GM23338 (cell line): ENCODE data around the gene DCST1. TPM values are rescaled to one million over a fixed set of nuclear protein-coding genes. Genes with fewer than 3 reads are reported as not detected.

Experiments used
- ATAC-seq: fragments of 200-7000 bp; cut with Tn5 transposase; 3 replicates; pipeline ENCODE4 v1.9.1; 2020
- DNase-seq: peaks from one replicate; pipeline ENCODE4 v3.0.0-alpha.2; 2015; ENCODE audit warnings: low spot score
- H2AFZ ChIP-seq: fragments of 200-600 bp; sonication (generic); 2 replicates; pipeline ENCODE4 v1.8.0; 2016; ENCODE audit warnings: antibody characterized with exemption, mild to moderate bottlenecking, moderate library complexity
- H3F3A ChIP-seq: fragments of 200-600 bp; sonication (generic); replicated peaks from 2 replicates; pipeline ENCODE4 v1.8.0; 2017; ENCODE audit warnings: antibody characterized with exemption, mixed run types, low read depth
- H3K27ac ChIP-seq: fragments of 200-600 bp; sonication (generic); 2 replicates; pipeline ENCODE4 v1.6.1; 2016; ENCODE audit warnings: low read depth
- H3K27me3 ChIP-seq: fragments of 200-600 bp; sonication (generic); 2 replicates; pipeline ENCODE4 v1.8.0; 2016; ENCODE audit warnings: mild to moderate bottlenecking, mixed run types, moderate library complexity; ENCODE audit not compliant: insufficient read depth
- H3K36me3 ChIP-seq: fragments of 200-600 bp; sonication (generic); 2 replicates; pipeline ENCODE4 v1.8.0; 2016; ENCODE audit warnings: mild to moderate bottlenecking; ENCODE audit not compliant: insufficient read depth
- H3K4me1 ChIP-seq: fragments of 200-600 bp; sonication (generic); 2 replicates; pipeline ENCODE4 v1.8.0; 2016; ENCODE audit warnings: mild to moderate bottlenecking, moderate library complexity; ENCODE audit not compliant: insufficient read depth
- H3K4me2 ChIP-seq: fragments of 200-600 bp; sonication (generic); 2 replicates; pipeline ENCODE4 v1.7.1; 2017; ENCODE audit warnings: mixed run types
- H3K4me3 ChIP-seq: fragments of 200-600 bp; sonication (generic); 2 replicates; pipeline ENCODE4 v1.6.1; 2016; ENCODE audit warnings: mixed run types
- H3K79me2 ChIP-seq: fragments of 200-600 bp; sonication (generic); replicated peaks from 2 replicates; pipeline ENCODE4 v1.8.0; 2017; ENCODE audit warnings: mild to moderate bottlenecking; ENCODE audit not compliant: insufficient read depth
- H3K9me2 ChIP-seq: fragments of 200-600 bp; sonication (generic); 2 replicates; pipeline ENCODE4 v1.8.0; 2017; ENCODE audit not compliant: insufficient read depth
- H4K20me1 ChIP-seq: fragments of 200-600 bp; sonication (generic); replicated peaks from 2 replicates; pipeline ENCODE4 v1.8.0; 2017; ENCODE audit warnings: mild to moderate bottlenecking; ENCODE audit not compliant: insufficient read depth
- H3K27ac Mint-ChIP-seq: 2 replicates; pipeline ENCODE4 v1.8.0; 2020; ENCODE audit warnings: inconsistent platforms, mild to moderate bottlenecking, moderate library complexity, mixed read lengths
- H3K27me3 Mint-ChIP-seq: 3 replicates; pipeline ENCODE4 v1.8.0; 2022; ENCODE audit warnings: low read depth, mild to moderate bottlenecking, moderate library complexity, mixed read lengths, inconsistent platforms; ENCODE audit not compliant: insufficient read depth, poor library complexity
- H3K36me3 Mint-ChIP-seq: 3 replicates; pipeline ENCODE4 v1.8.0; 2021; ENCODE audit warnings: low read depth, mild to moderate bottlenecking, inconsistent platforms, moderate library complexity, mixed read lengths
- H3K4me1 Mint-ChIP-seq: 3 replicates; pipeline ENCODE4 v1.8.0; 2020; ENCODE audit warnings: mild to moderate bottlenecking, inconsistent platforms, mixed read lengths
- H3K4me3 Mint-ChIP-seq: 3 replicates; pipeline ENCODE4 v1.8.0; 2021; ENCODE audit warnings: moderate library complexity, mild to moderate bottlenecking, inconsistent platforms, mixed read lengths
- H3K9me3 Mint-ChIP-seq: 3 replicates; pipeline ENCODE4 v1.8.0; 2020; ENCODE audit warnings: moderate library complexity, mild to moderate bottlenecking, inconsistent platforms, mixed read lengths
- CREB1 ChIP-seq: fragments of 250-450 bp; sonication (Bioruptor Pico); IDR thresholded peaks from 2 replicates; pipeline ENCODE4 v1.5.0; 2020; ENCODE audit warnings: low read depth, mild to moderate bottlenecking, moderate library complexity
- CTCF ChIP-seq, 2 experiments: fragments of 200-600 bp in 1 of 2; sonication (generic) in 1 of 2; conservative IDR thresholded peaks; 2 replicates each; pipeline versions ENCODE4 v1.5.1 to v1.6.1; 2016 to 2017; ENCODE audit warnings: antibody characterized with exemption in 2 of 2, low read depth in 2 of 2, mild to moderate bottlenecking in 2 of 2, moderate library complexity in 1 of 2
- EZH2 ChIP-seq: fragments of 200-600 bp; sonication (generic); IDR thresholded peaks from one replicate; pipeline ENCODE4 v1.8.0; 2017; ENCODE audit warnings: antibody characterized with exemption, mild to moderate bottlenecking, low read depth; ENCODE audit not compliant: unreplicated experiment
- EZH2phosphoT487 ChIP-seq: fragments of 200-600 bp; sonication (generic); IDR thresholded peaks from one replicate; pipeline ENCODE4 v1.8.1; 2018; ENCODE audit warnings: antibody characterized with exemption; ENCODE audit not compliant: unreplicated experiment
- JUNB ChIP-seq: IDR thresholded peaks from one replicate; pipeline ENCODE4 v1.6.1; 2016; ENCODE audit warnings: antibody characterized with exemption; ENCODE audit not compliant: unreplicated experiment
- NANOG ChIP-seq: IDR thresholded peaks from 2 replicates; pipeline ENCODE4 v1.6.1; 2016; ENCODE audit warnings: antibody characterized with exemption, borderline replicate concordance
- POLR2AphosphoS5 ChIP-seq: IDR thresholded peaks from 2 replicates; pipeline ENCODE4 v1.6.1; 2016; ENCODE audit warnings: antibody characterized with exemption, low read depth
- REST ChIP-seq: IDR thresholded peaks from one replicate; pipeline ENCODE4 v1.6.1; 2018; ENCODE audit warnings: antibody characterized with exemption; ENCODE audit not compliant: unreplicated experiment
- STAT1 ChIP-seq: IDR thresholded peaks from one replicate; pipeline ENCODE4 v1.6.1; 2016; ENCODE audit warnings: antibody characterized with exemption; ENCODE audit not compliant: unreplicated experiment
- ZNF114 ChIP-seq: fragments of 250-450 bp; sonication (Bioruptor Pico); IDR thresholded peaks from 2 replicates; pipeline ENCODE4 v1.5.0; 2020; ENCODE audit warnings: mild to moderate bottlenecking, moderate library complexity
- ZNF331 ChIP-seq: fragments of 250-450 bp; sonication (Bioruptor Pico); IDR thresholded peaks from 2 replicates; pipeline ENCODE4 v1.5.0; 2020; ENCODE audit warnings: low read depth, mild to moderate bottlenecking, moderate library complexity
- polyA plus RNA-seq: library from polyadenylated mRNA; unstranded; fragments of >200 nt; fragmentation: Nextera tagmentation; extraction: Ambion mirVana; gene quantifications from 2 replicates; pipeline ENCODE4 v1.2.1, GENCODE V29; 2016
- total RNA-seq: library from RNA; depleted of rRNA; stranded (reverse); fragments of >200 nt; shearing (Covaris generic); gene quantifications from 2 replicates; pipeline ENCODE4 v1.2.3, GENCODE V29; 2014
- TF ChIP-seq, protein P1 (sequence below): fragments of 250-450 bp; sonication (Bioruptor Pico); IDR thresholded peaks from 2 replicates; pipeline ENCODE4 v1.5.0; 2020; ENCODE audit warnings: mild to moderate bottlenecking, moderate library complexity
- TF ChIP-seq, protein P2 (sequence below): IDR thresholded peaks from 2 replicates; pipeline ENCODE4 v1.6.1; 2016; ENCODE audit warnings: antibody characterized with exemption

Gene DCST1
- total and polyA plus RNA-seq, 2 experiments from 2014 or later = not detected

DNA sequence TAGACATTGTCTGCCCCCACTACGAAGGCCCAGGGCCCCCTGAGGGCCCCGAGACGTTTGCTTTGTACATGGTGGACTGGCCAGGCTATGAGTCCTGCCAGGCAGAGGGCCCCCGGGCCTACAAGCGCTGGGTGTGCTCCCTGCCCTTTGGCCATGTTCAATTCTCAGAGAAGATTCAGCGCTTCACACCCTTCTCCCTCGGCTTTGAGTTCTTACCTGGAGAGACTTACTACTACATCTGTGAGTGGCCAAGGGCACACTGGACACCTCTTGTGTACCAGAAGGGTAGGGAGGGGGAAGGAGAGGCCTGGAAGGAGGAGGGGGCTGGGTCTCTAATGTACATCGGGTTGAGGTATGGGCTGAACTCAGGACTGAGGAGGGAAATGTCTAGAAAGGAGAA, 33.2 kb downstream of the DCST1 start:
- Mint-ChIP-seq H3K27ac (no peak overlapping the region), H3K4me1 (peaks cover 39% of the 10 kb centered on the region), H3K9me3 (no peaks in the 10 kb centered on the region), H3K4me3 (no peak overlapping the region), H3K36me3 (peaks cover 28% of the 10 kb centered on the region), H3K27me3 (peaks cover 11% of the 10 kb centered on the region)
- Histone ChIP-seq H3K4me1 (peaks cover 18% of the 10 kb centered on the region), H3K9me2 (no peaks in the 10 kb centered on the region), H3K27me3 (peaks cover 17% of the 10 kb centered on the region), H2AFZ (no peak overlapping the region), H3K4me3 (no peak overlapping the region), H3K4me2 (no peak overlapping the region), H4K20me1 (peaks cover 22% of the 10 kb centered on the region), H3K27ac (no peak overlapping the region), H3K36me3 (no peaks in the 10 kb centered on the region), H3F3A (peaks cover 31% of the 10 kb centered on the region), H3K79me2 (peaks cover 14% of the 10 kb centered on the region)
- ATAC-seq = no peak
- TF ChIP-seq EZH2phosphoT487 (no peak), ZNF331 (no peak), CTCF (conservative IDR thresholded peaks at IDR 0.05; ENCODE audit: low read depth in 2 of 2) (no peak), CREB1 (CRISPR knock-in tag) (no peak), STAT1 (no peak), JUNB (no peak), EZH2 (no peak), POLR2AphosphoS5 (no peak), ZNF114 (no peak), REST (no peak), NANOG (no peak)
- TF ChIP-seq, protein P1, sequence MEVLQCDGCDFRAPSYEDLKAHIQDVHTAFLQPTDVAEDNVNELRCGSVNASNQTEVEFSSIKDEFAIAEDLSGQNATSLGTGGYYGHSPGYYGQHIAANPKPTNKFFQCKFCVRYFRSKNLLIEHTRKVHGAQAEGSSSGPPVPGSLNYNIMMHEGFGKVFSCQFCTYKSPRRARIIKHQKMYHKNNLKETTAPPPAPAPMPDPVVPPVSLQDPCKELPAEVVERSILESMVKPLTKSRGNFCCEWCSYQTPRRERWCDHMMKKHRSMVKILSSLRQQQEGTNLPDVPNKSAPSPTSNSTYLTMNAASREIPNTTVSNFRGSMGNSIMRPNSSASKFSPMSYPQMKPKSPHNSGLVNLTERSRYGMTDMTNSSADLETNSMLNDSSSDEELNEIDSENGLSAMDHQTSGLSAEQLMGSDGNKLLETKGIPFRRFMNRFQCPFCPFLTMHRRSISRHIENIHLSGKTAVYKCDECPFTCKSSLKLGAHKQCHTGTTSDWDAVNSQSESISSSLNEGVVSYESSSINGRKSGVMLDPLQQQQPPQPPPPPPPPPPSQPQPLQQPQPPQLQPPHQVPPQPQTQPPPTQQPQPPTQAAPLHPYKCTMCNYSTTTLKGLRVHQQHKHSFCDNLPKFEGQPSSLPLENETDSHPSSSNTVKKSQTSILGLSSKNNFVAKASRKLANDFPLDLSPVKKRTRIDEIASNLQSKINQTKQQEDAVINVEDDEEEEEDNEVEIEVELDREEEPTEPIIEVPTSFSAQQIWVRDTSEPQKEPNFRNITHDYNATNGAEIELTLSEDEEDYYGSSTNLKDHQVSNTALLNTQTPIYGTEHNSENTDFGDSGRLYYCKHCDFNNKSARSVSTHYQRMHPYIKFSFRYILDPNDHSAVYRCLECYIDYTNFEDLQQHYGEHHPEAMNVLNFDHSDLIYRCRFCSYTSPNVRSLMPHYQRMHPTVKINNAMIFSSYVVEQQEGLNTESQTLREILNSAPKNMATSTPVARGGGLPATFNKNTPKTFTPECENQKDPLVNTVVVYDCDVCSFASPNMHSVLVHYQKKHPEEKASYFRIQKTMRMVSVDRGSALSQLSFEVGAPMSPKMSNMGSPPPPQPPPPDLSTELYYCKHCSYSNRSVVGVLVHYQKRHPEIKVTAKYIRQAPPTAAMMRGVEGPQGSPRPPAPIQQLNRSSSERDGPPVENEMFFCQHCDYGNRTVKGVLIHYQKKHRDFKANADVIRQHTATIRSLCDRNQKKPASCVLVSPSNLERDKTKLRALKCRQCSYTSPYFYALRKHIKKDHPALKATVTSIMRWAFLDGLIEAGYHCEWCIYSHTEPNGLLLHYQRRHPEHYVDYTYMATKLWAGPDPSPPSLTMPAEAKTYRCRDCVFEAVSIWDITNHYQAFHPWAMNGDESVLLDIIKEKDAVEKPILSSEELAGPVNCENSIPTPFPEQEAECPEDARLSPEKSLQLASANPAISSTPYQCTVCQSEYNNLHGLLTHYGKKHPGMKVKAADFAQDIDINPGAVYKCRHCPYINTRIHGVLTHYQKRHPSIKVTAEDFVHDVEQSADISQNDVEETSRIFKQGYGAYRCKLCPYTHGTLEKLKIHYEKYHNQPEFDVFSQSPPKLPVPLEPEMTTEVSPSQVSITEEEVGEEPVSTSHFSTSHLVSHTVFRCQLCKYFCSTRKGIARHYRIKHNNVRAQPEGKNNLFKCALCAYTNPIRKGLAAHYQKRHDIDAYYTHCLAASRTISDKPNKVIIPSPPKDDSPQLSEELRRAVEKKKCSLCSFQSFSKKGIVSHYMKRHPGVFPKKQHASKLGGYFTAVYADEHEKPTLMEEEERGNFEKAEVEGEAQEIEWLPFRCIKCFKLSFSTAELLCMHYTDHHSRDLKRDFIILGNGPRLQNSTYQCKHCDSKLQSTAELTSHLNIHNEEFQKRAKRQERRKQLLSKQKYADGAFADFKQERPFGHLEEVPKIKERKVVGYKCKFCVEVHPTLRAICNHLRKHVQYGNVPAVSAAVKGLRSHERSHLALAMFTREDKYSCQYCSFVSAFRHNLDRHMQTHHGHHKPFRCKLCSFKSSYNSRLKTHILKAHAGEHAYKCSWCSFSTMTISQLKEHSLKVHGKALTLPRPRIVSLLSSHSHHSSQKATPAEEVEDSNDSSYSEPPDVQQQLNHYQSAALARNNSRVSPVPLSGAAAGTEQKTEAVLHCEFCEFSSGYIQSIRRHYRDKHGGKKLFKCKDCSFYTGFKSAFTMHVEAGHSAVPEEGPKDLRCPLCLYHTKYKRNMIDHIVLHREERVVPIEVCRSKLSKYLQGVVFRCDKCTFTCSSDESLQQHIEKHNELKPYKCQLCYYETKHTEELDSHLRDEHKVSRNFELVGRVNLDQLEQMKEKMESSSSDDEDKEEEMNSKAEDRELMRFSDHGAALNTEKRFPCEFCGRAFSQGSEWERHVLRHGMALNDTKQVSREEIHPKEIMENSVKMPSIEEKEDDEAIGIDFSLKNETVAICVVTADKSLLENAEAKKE (CRISPR knock-in tag) = no peak
- TF ChIP-seq, protein P2, sequence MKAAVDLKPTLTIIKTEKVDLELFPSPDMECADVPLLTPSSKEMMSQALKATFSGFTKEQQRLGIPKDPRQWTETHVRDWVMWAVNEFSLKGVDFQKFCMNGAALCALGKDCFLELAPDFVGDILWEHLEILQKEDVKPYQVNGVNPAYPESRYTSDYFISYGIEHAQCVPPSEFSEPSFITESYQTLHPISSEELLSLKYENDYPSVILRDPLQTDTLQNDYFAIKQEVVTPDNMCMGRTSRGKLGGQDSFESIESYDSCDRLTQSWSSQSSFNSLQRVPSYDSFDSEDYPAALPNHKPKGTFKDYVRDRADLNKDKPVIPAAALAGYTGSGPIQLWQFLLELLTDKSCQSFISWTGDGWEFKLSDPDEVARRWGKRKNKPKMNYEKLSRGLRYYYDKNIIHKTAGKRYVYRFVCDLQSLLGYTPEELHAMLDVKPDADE = no peak
- DNase-seq = no peak
